Esophagus squamous epithelium (tissue), 5 donors: Measurements from ENCODE around the gene PTPRN2. TPM values are rescaled to one million over a fixed set of nuclear protein-coding genes. Genes with fewer than 3 reads are reported as not detected.

Source experiments
- DNase-seq: peaks from one replicate; lab custom pipeline; 2025; lab: John Stamatoyannopoulos, UW
- H3K27ac ChIP-seq, 4 donors: fragments of 200-600 bp; sonication (generic); one replicate each; pipeline ENCODE4 v1.5.1; 2016 to 2019; ENCODE audit warnings: mild to moderate bottlenecking in 1 of 4
- H3K27me3 ChIP-seq, 4 donors: fragments of 200-600 bp; sonication (generic); 1 replicate in 3 of 4; 2 replicates in 1 of 4; pipeline versions ENCODE4 v1.5.1 to v1.6.0; 2017 to 2021; ENCODE audit warnings: antibody characterized with exemption in 1 of 4
- H3K36me3 ChIP-seq, 3 donors: fragments of 200-600 bp; sonication (generic); one replicate each; pipeline ENCODE4 v1.5.1; 2016 to 2019
- H3K4me1 ChIP-seq, 3 donors: fragments of 200-600 bp; sonication (generic); one replicate each; pipeline ENCODE4 v1.5.1; 2017 to 2019
- H3K4me3 ChIP-seq, 4 donors: fragments of 200-600 bp; sonication (generic); 1 replicate in 3 of 4; 2 replicates in 1 of 4; pipeline ENCODE4 v1.5.1; 2016 to 2019; ENCODE audit warnings: mild to moderate bottlenecking in 2 of 4, moderate library complexity in 1 of 4
- H3K9me3 ChIP-seq, 3 donors: fragments of 200-600 bp; sonication (generic); one replicate each; pipeline ENCODE4 v1.5.1; 2016 to 2019
- POLR2A ChIP-seq, 4 donors: fragments of 450-650 bp; IDR thresholded peaks; one replicate each; pipeline ENCODE4 v1.6.1; 2017; ENCODE audit warnings: antibody characterized with exemption in 4 of 4, mild to moderate bottlenecking in 4 of 4, moderate library complexity in 3 of 4
- WGBS, 2 donors: methylation state at CpG; one replicate each; pipeline ENCODE4 v1.1.5; 2018; 5-methylcytosine and 5-hydroxymethylcytosine counted together
- intact Hi-C: fragments of 100-400 bp; cut with DNase I; formaldehyde crosslinking; loops from one replicate; pipeline ENCODE4 v1.15.0; 2022
- total RNA-seq, 4 donors: library from RNA; depleted of rRNA; stranded (reverse); fragments of >200 nt; gene quantifications; one replicate each; pipeline ENCODE4 v1.1.0, GENCODE V29; 2016
- TF ChIP-seq, protein P1 (sequence below), 6 experiments: fragments of 450-650 bp in 4 of 6; fragments of 200-600 bp in 2 of 6; sonication (generic) in 2 of 6; IDR thresholded peaks; one replicate each; pipeline ENCODE4 v1.5.1; 2016 to 2019; ENCODE audit warnings: antibody characterized with exemption in 6 of 6, mild to moderate bottlenecking in 4 of 6, moderate library complexity in 4 of 6
- donor health status: DM: yes; HTN: yes; CAD: no.

PTPRN2 gene
- total RNA-seq, 4 donors from 2014 or later: 0.38 to 2.7 (median 1.0) TPM

DNA sequence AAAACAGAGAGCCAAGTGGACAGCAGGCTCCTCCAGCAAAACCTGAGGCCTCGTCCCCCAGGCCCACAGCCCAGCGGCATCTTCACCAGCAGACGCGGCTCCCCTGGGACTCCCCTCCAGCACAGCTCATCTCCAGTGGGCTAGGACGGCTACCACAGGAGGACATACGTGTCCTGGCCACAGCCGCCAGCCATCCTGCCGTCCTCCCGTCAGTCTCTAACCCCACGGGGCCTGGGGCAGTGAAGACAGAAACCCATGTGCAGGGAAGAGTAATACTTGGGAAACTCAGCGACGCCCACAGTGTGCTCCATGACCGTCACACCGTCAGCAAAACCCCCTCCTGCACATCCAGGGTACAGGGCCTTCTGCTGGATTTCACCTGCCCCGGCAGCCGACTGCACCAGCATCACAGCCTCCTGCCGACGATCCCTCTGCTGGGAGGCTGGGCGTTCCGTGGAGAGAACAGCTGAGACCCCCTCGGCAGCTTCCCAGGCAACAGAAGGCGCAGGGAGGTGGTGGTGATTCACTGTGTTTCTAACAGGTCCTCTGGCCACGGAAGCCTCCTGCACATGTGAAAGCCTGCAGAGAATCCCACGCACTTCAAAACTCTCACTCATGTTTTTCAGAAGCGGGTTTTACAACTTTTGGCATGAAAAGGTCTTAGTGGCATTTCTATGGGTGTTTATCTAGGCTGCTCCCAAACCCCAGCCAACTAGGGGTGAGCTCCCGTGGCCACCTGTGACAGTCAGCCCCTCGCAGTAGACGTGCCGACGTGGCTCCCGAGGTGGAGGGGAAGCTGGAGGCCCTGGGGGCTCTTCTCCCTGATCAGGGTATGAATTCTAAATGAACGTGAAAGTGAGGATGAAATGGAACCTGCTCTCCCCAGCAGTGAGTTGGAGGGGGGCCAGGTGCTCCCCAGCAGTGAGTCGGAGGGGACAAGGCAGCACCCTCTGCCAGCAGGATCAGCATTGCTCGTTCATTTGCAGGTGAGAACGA lies 513.5 kb downstream of the PTPRN2 start:
- Histone ChIP-seq H3K27ac (no peak overlapping the region), H3K4me1 (no peaks in the 10 kb centered on the region), H3K9me3 (no peaks in the 10 kb centered on the region), H3K27me3 (peaks cover 0 to 7% (median 0%) of the 10 kb centered on the region in 4 donors), H3K4me3 (no peak overlapping the region), H3K36me3 (no peaks in the 10 kb centered on the region)
- TF ChIP-seq, protein P1, sequence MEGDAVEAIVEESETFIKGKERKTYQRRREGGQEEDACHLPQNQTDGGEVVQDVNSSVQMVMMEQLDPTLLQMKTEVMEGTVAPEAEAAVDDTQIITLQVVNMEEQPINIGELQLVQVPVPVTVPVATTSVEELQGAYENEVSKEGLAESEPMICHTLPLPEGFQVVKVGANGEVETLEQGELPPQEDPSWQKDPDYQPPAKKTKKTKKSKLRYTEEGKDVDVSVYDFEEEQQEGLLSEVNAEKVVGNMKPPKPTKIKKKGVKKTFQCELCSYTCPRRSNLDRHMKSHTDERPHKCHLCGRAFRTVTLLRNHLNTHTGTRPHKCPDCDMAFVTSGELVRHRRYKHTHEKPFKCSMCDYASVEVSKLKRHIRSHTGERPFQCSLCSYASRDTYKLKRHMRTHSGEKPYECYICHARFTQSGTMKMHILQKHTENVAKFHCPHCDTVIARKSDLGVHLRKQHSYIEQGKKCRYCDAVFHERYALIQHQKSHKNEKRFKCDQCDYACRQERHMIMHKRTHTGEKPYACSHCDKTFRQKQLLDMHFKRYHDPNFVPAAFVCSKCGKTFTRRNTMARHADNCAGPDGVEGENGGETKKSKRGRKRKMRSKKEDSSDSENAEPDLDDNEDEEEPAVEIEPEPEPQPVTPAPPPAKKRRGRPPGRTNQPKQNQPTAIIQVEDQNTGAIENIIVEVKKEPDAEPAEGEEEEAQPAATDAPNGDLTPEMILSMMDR (IDR thresholded peaks at IDR 0.05): no peak
- no peak for TF ChIP-seq POLR2A (IDR thresholded peaks at IDR 0.05)
- intact Hi-C loops: no loop called here
- DNase-seq: no peak
- 66 to 71% methylated on average over 14 to 23 of the region's 35 CpGs for WGBS, 2 donors

DNA sequence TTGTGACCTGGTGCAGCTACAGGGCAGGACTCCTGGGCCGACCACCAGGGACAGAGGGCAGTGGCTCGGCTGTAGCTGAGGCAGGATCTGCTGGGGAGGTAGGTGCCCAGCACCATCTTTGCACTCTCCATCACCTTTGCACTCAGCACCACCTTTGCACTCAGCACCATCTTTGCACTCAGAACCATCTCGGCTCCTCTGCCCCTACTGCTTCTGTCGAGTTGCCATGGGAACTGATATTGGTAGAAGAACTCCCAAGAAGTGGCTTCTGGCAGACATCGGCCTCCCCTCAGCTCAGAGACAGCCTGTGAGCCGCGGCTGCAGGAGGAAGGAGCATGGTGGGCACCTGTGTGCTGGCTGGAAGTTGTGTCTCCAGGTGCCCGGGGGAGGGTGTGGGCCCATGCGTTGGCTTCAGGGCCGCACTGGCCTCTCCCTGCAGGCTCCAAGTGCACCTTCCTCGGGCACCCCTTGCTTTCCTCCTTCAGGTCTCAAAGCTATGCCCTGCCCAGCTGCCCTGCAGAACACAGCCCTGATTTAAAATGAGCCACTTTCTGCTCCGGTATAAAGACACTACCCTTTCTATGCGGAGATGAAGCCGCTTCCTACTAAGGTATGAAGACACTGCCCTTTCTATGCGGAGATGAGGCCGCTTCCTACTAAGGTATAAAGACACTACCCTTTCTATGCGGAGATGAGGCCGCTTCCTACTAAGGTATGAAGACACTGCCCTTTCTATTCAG lies 514.5 kb downstream of the PTPRN2 start:
- TF ChIP-seq, protein P1 (IDR thresholded peaks at IDR 0.05): no peak
- TF ChIP-seq POLR2A (IDR thresholded peaks at IDR 0.05): no peak
- Histone ChIP-seq H3K27me3 (peaks cover 0 to under 1% (median 0%) of the 10 kb centered on the region in 4 donors), H3K36me3 (no peaks in the 10 kb centered on the region), H3K4me3 (no peak overlapping the region), H3K9me3 (no peaks in the 10 kb centered on the region), H3K27ac (no peak overlapping the region), H3K4me1 (no peaks in the 10 kb centered on the region)
- 81 to 97% methylated on average over 5 of the region's 18 CpGs for WGBS, 2 donors
- intact Hi-C loops: no loop called here
- no peak for DNase-seq

DNA sequence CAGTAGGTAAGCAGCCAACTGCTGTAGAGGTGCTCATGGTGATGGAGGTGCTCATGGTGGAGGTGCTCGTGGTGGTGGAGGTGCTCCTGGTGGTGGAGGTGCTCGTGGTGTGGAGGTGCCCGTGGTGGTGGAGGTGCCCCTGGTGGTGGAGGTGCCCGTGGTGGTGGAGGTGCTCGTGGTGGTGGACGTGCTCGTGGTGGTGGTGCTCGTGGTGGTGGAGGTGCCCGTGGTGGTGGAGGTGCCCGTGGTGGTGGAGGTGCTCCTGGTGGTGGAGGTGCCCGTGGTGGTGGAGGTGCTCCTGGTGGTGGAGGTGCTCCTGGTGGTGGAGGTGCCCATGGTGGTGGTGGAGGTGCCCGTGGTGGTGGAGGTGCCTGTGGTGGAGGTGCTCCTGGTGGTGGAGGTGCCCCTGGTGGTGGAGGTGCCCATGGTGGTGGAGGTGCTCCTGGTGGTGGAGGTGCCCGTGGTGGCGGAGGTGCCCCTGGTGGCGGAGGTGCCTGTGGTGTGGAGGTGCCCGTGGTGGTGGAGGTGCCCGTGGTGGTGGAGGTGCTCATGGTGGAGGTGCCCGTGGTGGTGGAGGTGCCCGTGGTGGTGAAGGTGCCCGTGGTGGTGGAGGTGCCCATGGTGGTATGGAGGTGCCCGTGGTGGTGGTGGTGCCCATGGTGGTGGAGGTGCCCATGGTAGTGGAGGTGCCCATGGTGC lies 517.3 kb downstream of the PTPRN2 start:
- DNase-seq: no peak
- WGBS, 2 donors: 88 to 90% methylated on average over 4 to 7 of the region's 21 CpGs
- intact Hi-C loops: no loop called here
- Histone ChIP-seq H3K27me3 (no peaks in the 10 kb centered on the region), H3K4me3 (no peak overlapping the region), H3K27ac (no peak overlapping the region), H3K9me3 (no peaks in the 10 kb centered on the region), H3K4me1 (no peaks in the 10 kb centered on the region), H3K36me3 (no peaks in the 10 kb centered on the region)
- TF ChIP-seq POLR2A (IDR thresholded peaks at IDR 0.05): no peak
- TF ChIP-seq, protein P1 (IDR thresholded peaks at IDR 0.05): no peak

DNA sequence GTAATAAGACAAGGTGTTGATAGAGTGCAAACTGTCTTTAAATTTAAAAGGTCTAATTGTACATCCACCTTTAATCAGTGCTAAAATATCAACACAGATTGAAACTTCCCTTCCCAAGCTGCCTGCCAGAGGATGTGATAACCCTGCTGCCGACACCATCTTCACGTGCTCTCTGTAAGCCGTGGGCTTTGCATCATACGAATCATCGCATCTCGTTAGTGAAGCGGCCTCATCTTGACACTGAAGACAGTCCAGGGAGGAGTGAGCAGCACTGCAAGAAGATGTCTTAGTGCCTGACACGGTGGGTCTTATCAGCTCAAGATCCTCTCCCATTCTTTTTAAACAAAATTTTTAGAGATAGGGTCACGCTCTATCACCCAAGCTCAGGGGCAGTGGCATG lies 518.8 kb downstream of the PTPRN2 start:
- 83 to 92% methylated on average over 9 of the region's 9 CpGs for WGBS, 2 donors
- TF ChIP-seq POLR2A (IDR thresholded peaks at IDR 0.05): no peak
- TF ChIP-seq, protein P1 (IDR thresholded peaks at IDR 0.05): no peak
- Histone ChIP-seq H3K36me3 (no peaks in the 10 kb centered on the region), H3K4me3 (no peak overlapping the region), H3K4me1 (no peaks in the 10 kb centered on the region), H3K27me3 (no peaks in the 10 kb centered on the region), H3K27ac (no peak overlapping the region), H3K9me3 (no peaks in the 10 kb centered on the region)
- intact Hi-C loops: no loop called here
- DNase-seq: no peak
